ENCODE data around the gene RRP1. TPM values are rescaled to one million over a fixed set of nuclear protein-coding genes. Genes with fewer than 3 reads are reported as not detected.

The RRP1 gene
- total and polyA plus RNA-seq, 2 of the 13 experiments (the other 11 are each of a cell fraction or from before 2014, with no cell fraction given): 20.1 to 35.1 TPM

GRCh38 chr21:43789276-43790009 is at the start of gene RRP1 (continued):
- TF ChIP-seq, protein P1, sequence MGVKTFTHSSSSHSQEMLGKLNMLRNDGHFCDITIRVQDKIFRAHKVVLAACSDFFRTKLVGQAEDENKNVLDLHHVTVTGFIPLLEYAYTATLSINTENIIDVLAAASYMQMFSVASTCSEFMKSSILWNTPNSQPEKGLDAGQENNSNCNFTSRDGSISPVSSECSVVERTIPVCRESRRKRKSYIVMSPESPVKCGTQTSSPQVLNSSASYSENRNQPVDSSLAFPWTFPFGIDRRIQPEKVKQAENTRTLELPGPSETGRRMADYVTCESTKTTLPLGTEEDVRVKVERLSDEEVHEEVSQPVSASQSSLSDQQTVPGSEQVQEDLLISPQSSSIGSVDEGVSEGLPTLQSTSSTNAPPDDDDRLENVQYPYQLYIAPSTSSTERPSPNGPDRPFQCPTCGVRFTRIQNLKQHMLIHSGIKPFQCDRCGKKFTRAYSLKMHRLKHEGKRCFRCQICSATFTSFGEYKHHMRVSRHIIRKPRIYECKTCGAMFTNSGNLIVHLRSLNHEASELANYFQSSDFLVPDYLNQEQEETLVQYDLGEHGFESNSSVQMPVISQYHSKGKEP (CRISPR knock-in tag; IDR thresholded peaks at IDR 0.05): peak; percentile 54; the same call in 1 of the 2 replicates
- TF ChIP-seq MTF1 (CRISPR knock-in tag; IDR thresholded peaks at IDR 0.05) (no peak), ZNF430 (CRISPR knock-in tag; IDR thresholded peaks at IDR 0.05) (0 out of 2 replicates have a peak, but pooled peaks have one; percentile 35), TCF7 (IDR thresholded peaks at IDR 0.05; ENCODE audit: low read depth) (no peak), ZFY (CRISPR knock-in tag; IDR thresholded peaks at IDR 0.05) (peak; percentile 82), ZBTB8A (CRISPR knock-in tag; IDR thresholded peaks at IDR 0.05; ENCODE audit: borderline replicate concordance, low read depth) (no peak), TERF1 (CRISPR knock-in tag; IDR thresholded peaks at IDR 0.05) (no peak), SALL1 (CRISPR knock-in tag; IDR thresholded peaks at IDR 0.05) (peak; percentile 86), CHCHD3 (CRISPR knock-in tag; IDR thresholded peaks at IDR 0.05) (no peak), TOPORS (CRISPR knock-in tag; IDR thresholded peaks at IDR 0.05) (no peak; the same call in 1 of the 2 replicates), SRY (CRISPR knock-in tag; IDR thresholded peaks at IDR 0.05) (peak; percentile 46; the same call in 1 of the 2 replicates), PRDM4 (CRISPR knock-in tag; IDR thresholded peaks at IDR 0.05; ENCODE audit: borderline replicate concordance) (no peak), ATF5 (CRISPR knock-in tag; IDR thresholded peaks at IDR 0.05; ENCODE audit: low read depth) (no peak), ARNT2 (CRISPR knock-in tag; IDR thresholded peaks at IDR 0.05; ENCODE audit: low read depth) (peak; percentile 88), XBP1 (CRISPR knock-in tag; IDR thresholded peaks at IDR 0.05) (no peak), ZSCAN20 (CRISPR knock-in tag; IDR thresholded peaks at IDR 0.05; ENCODE audit: borderline replicate concordance) (no peak), FOSL1 (CRISPR knock-in tag; IDR thresholded peaks at IDR 0.05; ENCODE audit: borderline replicate concordance) (no peak)
- TF ChIP-seq, protein P2, sequence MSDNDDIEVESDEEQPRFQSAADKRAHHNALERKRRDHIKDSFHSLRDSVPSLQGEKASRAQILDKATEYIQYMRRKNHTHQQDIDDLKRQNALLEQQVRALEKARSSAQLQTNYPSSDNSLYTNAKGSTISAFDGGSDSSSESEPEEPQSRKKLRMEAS (IDR thresholded peaks at IDR 0.05): peak; percentile 99
- TF ChIP-seq, protein P3, sequence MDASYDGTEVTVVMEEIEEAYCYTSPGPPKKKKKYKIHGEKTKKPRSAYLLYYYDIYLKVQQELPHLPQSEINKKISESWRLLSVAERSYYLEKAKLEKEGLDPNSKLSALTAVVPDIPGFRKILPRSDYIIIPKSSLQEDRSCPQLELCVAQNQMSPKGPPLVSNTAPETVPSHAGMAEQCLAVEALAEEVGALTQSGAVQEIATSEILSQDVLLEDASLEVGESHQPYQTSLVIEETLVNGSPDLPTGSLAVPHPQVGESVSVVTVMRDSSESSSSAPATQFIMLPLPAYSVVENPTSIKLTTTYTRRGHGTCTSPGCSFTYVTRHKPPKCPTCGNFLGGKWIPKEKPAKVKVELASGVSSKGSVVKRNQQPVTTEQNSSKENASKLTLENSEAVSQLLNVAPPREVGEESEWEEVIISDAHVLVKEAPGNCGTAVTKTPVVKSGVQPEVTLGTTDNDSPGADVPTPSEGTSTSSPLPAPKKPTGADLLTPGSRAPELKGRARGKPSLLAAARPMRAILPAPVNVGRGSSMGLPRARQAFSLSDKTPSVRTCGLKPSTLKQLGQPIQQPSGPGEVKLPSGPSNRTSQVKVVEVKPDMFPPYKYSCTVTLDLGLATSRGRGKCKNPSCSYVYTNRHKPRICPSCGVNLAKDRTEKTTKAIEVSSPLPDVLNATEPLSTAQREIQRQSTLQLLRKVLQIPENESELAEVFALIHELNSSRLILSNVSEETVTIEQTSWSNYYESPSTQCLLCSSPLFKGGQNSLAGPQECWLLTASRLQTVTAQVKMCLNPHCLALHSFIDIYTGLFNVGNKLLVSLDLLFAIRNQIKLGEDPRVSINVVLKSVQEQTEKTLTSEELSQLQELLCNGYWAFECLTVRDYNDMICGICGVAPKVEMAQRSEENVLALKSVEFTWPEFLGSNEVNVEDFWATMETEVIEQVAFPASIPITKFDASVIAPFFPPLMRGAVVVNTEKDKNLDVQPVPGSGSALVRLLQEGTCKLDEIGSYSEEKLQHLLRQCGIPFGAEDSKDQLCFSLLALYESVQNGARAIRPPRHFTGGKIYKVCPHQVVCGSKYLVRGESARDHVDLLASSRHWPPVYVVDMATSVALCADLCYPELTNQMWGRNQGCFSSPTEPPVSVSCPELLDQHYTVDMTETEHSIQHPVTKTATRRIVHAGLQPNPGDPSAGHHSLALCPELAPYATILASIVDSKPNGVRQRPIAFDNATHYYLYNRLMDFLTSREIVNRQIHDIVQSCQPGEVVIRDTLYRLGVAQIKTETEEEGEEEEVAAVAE (CRISPR knock-in tag; IDR thresholded peaks at IDR 0.05; ENCODE audit: borderline replicate concordance): no peak
